Muscle of leg (tissue), 11 donors: ENCODE results near the gene UBTD1. TPM values are rescaled to one million over a fixed set of nuclear protein-coding genes. Genes with fewer than 3 reads are reported as not detected.
"Not testable (repeated sequence)": the region's sequence is repeated elsewhere in the genome, so short reads cannot be mapped to it uniquely, and the experiment has no call there.

Experiments used
- DNase-seq: peaks from one replicate; pipeline ENCODE4 v3.0.0; 2013
- H3K27ac ChIP-seq: one replicate; pipeline ENCODE4 v1.5.1; 2013; ENCODE audit warnings: mild to moderate bottlenecking, low read length, control low read depth
- H3K27me3 ChIP-seq: one replicate; pipeline ENCODE4 v1.6.1; 2013; ENCODE audit warnings: low read length; ENCODE audit not compliant: control insufficient read depth, insufficient read depth
- H3K36me3 ChIP-seq: one replicate; pipeline ENCODE4 v1.6.1; 2013; ENCODE audit warnings: low read length; ENCODE audit not compliant: control insufficient read depth, insufficient read depth
- H3K4me1 ChIP-seq: one replicate; pipeline ENCODE4 v1.6.1; 2013; ENCODE audit warnings: low read length; ENCODE audit not compliant: control insufficient read depth, insufficient read depth
- H3K4me3 ChIP-seq: one replicate; pipeline ENCODE4 v1.5.1; 2013; ENCODE audit warnings: low read length, control low read depth
- H3K9me3 ChIP-seq: replicated peaks from 2 replicates; pipeline ENCODE4 v1.6.1; 2013; ENCODE audit warnings: low read depth, low read length; ENCODE audit not compliant: control insufficient read depth
- WGBS: methylation state at CpG from one replicate; pipeline ENCODE4 v1.1.5; 2013; ENCODE audit warnings: missing lambda C conversion rate; ENCODE audit not compliant: insufficient coverage; 5-methylcytosine and 5-hydroxymethylcytosine counted together
- polyA plus RNA-seq, 8 donors: library from polyadenylated mRNA; unstranded; fragments of 120-200 nt; gene quantifications; one replicate each; pipeline versions ENCODE4 v1.2.1 to v1.2.3, GENCODE V29; 2013; ENCODE audit warnings: inconsistent platforms in 1 of 8, low replicate concordance in 1 of 8; ENCODE audit not compliant: insufficient read length in 8 of 8, insufficient read depth in 1 of 8
- total RNA-seq: library from RNA; stranded (reverse); fragments of 120-200 nt; gene quantifications from one replicate; pipeline ENCODE4 v1.2.4, GENCODE V29; 2013

Gene UBTD1
- total and polyA plus RNA-seq, 9 donors = 10.6 to 18.9 (median 14.1) TPM

GRCh38 chr10:97554336-97554735 lies 55.6 kb downstream of the UBTD1 start:
- not testable (repeated sequence) for H3K4me3 ChIP-seq, H3K9me3 ChIP-seq, H3K27me3 ChIP-seq, H3K27ac ChIP-seq, H3K36me3 ChIP-seq, DNase-seq
- WGBS = 100% methylated on average over 1 of the region's 5 CpGs
- peaks cover 18% of the 10 kb centered on the region for H3K4me1 ChIP-seq

DNA sequence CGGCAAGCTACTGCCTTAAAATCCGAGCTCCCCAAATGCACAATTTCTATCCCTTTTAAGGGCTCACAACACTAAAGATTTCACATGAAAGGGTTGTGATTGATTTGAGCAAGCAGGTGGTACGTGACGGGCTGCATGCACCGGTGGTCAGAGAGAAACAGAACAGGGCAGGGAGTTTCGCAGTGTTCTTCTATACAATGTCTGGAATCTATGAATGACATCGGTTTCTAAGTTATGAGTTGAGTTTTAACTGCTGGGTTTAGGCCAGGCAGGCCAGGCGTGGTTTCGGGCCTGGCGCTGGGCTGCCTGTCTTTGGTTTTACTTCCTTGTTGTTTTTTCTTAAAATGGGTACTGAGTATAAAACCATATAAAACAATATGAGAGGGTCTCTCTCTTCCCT lies 56.8 kb downstream of the UBTD1 start:
- not testable (repeated sequence) for H3K27ac ChIP-seq, H3K27me3 ChIP-seq, H3K9me3 ChIP-seq, H3K4me3 ChIP-seq, H3K36me3 ChIP-seq, DNase-seq, H3K4me1 ChIP-seq
- WGBS = 100% methylated on average over 1 of the region's 10 CpGs

- WGBS = 72% methylated on average over 14 of the region's 17 CpGs
Measured at GRCh38 chr10:97560731-97561381, 62.1 kb downstream of the UBTD1 start.

GRCh38 chr10:97561386-97562077 lies 62.8 kb downstream of the UBTD1 start:
- not testable (repeated sequence) for H3K4me3 ChIP-seq, H3K4me1 ChIP-seq, H3K27me3 ChIP-seq, H3K36me3 ChIP-seq, H3K9me3 ChIP-seq, H3K27ac ChIP-seq, DNase-seq
- 91% methylated on average over 7 of the region's 12 CpGs for WGBS

More at GRCh38 chr10:97560731-97561381, 62.1 kb downstream of the UBTD1 start:
- DNase-seq, H3K27ac ChIP-seq, H3K4me3 ChIP-seq, H3K36me3 ChIP-seq, H3K27me3 ChIP-seq, H3K9me3 ChIP-seq, H3K4me1 ChIP-seq: not testable (repeated sequence)

- not testable (repeated sequence) for H3K4me3 ChIP-seq, H3K4me1 ChIP-seq, H3K36me3 ChIP-seq, H3K9me3 ChIP-seq, H3K27ac ChIP-seq, DNase-seq, H3K27me3 ChIP-seq
- 94% methylated on average over 2 of the region's 5 CpGs for WGBS
Measured at GRCh38 chr10:97562329-97562728, 63.6 kb downstream of the UBTD1 start.

- Histone ChIP-seq H3K4me1 (no peaks in the 10 kb centered on the region), H3K9me3 (no peaks in the 10 kb centered on the region), H3K27ac (no peak overlapping the region), H3K4me3 (no peak overlapping the region), H3K36me3 (peaks cover 5% of the 10 kb centered on the region), H3K27me3 (no peaks in the 10 kb centered on the region)
- 90% methylated on average over 2 of the region's 4 CpGs for WGBS
- DNase-seq = no peak
Measured at GRCh38 chr10:97563337-97563736, 64.6 kb downstream of the UBTD1 start.

- 97% methylated on average over 3 of the region's 4 CpGs for WGBS
- Histone ChIP-seq H3K27ac (no peak overlapping the region), H3K4me1 (peaks cover 7% of the 10 kb centered on the region), H3K9me3 (no peaks in the 10 kb centered on the region), H3K36me3 (peaks cover 14% of the 10 kb centered on the region), H3K4me3 (no peak overlapping the region), H3K27me3 (no peaks in the 10 kb centered on the region)
- DNase-seq = no peak
Measured at GRCh38 chr10:97564776-97565175, 66.1 kb downstream of the UBTD1 start.

- Histone ChIP-seq H3K9me3 (no peaks in the 10 kb centered on the region), H3K27ac (no peak overlapping the region), H3K4me3 (no peak overlapping the region), H3K4me1 (peaks cover 24% of the 10 kb centered on the region), H3K27me3 (no peaks in the 10 kb centered on the region), H3K36me3 (peaks cover 23% of the 10 kb centered on the region)
- no peak for DNase-seq
- 100% methylated on average over 2 of the region's 2 CpGs for WGBS
Measured at GRCh38 chr10:97566336-97566996, 67.7 kb downstream of the UBTD1 start.

GRCh38 chr10:97567891-97568290 lies 69.2 kb downstream of the UBTD1 start:
- no peak for DNase-seq

GRCh38 chr10:97570146-97570788 lies 71.5 kb downstream of the UBTD1 start:
- Histone ChIP-seq H3K9me3 (no peaks in the 10 kb centered on the region), H3K27ac (peak overlapping the region; percentile 86), H3K4me3 (no peak overlapping the region), H3K36me3 (peaks cover 23% of the 10 kb centered on the region), H3K27me3 (no peaks in the 10 kb centered on the region), H3K4me1 (peaks cover 53% of the 10 kb centered on the region)
- DNase-seq = no peak
- WGBS = 83% methylated on average over 33 of the region's 33 CpGs

More at GRCh38 chr10:97567891-97568290, 69.2 kb downstream of the UBTD1 start:
- 96% methylated on average over 12 of the region's 15 CpGs for WGBS
- no peaks in the 10 kb centered on the region for H3K27me3 ChIP-seq
- no peak overlapping the region for H3K4me3 ChIP-seq
- H3K4me1 ChIP-seq = peaks cover 38% of the 10 kb centered on the region
- peaks cover 23% of the 10 kb centered on the region for H3K36me3 ChIP-seq
- no peaks in the 10 kb centered on the region for H3K9me3 ChIP-seq
- no peak overlapping the region for H3K27ac ChIP-seq
